ENCODE measurements around the gene LINC00237. TPM values are rescaled to one million over a fixed set of nuclear protein-coding genes. Genes with fewer than 3 reads are reported as not detected.

The LINC00237 gene
- total RNA-seq = not detected

DNA sequence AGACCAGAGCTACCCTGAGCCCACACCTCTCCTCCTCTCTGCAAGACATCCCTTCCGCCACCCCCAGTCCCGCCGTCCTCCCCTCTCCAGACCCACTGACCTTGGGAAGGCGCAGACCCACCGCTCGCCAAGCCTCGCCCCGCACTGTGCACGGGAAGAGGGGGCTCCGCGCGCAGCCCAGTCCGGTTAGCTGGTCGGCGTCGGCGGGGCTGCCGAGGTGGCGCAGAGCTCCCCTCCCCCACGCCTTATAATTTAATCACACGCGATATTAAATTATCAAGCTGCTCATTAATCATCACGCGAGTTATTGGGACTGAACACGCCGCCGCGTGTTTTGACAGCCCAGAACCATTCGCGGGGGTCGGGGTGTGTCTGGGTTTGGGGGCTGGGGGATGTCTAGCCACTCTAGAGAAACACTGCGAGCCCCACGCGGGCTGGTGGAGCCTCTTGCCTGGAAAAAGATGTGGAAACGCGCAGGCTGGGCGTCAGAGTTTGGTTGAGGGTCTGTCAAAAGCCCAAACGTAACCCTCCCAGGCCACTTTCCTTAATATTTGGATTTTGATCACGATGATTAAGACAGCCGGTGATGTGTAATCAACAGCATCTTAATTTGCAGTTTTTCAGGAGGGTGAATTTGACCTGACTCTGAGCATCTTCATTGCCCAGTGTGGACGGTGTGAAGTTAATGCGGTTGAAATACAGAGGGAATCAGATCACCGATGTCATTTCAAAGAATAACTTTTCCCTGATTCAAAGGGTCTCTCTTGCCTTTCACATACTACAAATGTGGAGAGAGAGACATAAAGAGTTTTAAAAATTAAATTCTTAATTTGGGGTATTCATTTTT, at the start of gene LINC00237:
TSS of gene LINC00237 (minus strand) at position 188 of the 847 bp plus-strand sequence.

DNA sequence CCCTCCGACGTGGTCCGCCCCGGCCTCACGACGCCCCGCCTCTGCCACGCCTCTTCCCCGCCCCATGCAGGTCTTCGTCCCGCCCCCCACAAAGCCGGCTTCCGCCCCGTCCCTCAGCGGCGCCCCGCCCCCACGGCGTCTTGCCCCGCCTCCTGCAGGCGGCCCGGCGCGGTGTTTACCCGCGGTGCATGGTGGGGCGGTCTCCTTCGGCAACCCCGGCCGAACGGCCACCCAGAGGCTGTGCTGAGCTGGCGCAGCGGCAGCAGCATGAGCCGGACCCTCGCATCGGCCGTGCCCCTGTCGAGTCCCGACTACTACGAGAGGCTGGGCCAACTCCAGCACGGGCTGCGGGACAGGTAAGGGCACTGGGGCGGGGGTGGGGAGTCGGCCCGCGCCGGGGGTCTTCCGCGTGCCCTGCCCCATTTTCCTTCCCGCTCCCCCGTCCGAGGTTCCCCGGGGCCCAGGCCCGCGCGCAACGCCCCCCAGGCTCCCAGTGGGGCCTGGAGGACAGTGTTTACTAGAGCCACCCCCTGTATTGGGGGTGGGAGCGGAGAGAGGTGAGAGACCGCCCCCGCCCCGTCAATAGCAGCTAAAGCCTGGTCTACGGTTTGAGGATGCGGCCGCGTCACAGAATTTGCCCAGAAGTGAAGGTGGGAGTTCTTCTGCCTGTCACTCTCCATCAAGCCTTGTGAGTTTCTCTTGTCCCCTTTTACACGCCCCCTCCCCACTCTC, 19.9 kb upstream of the LINC00237 start, which contains the start of gene KIZ:
TSS of gene KIZ (plus strand) at position 234 of the 732 bp plus-strand sequence. CDS start at position 268, 34 bp downstream.

Small RNA genes within 50 kb of the gene (small RNA-seq; reads per million reads assigned to genes)
- gene RNA5SP477 (ENCODE audit: low replicate concordance) = not detected

Other genes starting within 250 kb of the LINC00237 start
- 19.0 TPM for gene KIZ, start 19.7 kb upstream of the LINC00237 start, total RNA-seq
- 57.4 TPM for gene XRN2, start 197.0 kb upstream of the LINC00237 start, total RNA-seq

Data from metanephros (tissue), 2 donors.